Breast epithelium (tissue), 3 donors: Measurements from ENCODE around the gene DSG4.

Experiments
- POLR2A ChIP-seq: fragments of 450-650 bp; IDR thresholded peaks from one replicate; pipeline ENCODE4 v1.6.1; 2016; ENCODE audit warnings: antibody characterized with exemption, mild to moderate bottlenecking, moderate library complexity
- TF ChIP-seq, protein P1 (sequence below), 3 donors: fragments of 450-650 bp; IDR thresholded peaks; one replicate each; pipeline ENCODE4 v1.5.1; 2016 to 2017; ENCODE audit warnings: antibody characterized with exemption in 3 of 3, mild to moderate bottlenecking in 3 of 3, moderate library complexity in 3 of 3

DNA sequence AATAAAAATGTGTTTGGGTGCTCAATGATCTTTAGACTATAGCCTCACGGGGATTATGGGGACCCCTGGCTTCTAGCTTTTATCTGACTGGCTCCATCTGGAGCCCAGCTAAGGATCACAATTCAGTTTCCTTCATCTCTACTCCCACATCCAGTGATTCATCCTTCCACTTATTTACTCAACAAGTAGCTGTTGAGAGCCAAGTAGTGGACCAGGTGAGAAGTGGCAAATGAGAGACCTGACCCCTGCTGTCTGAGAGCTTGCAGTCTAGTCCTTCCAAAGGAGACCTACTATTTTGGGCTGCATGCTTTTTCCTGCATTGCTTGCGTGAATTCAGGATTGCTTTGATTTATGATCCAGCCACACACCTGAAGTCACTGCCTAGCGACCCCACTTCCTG is 60.2 kb downstream of the DSG4 start:
- TF ChIP-seq POLR2A, result no peak
- TF ChIP-seq, protein P1, sequence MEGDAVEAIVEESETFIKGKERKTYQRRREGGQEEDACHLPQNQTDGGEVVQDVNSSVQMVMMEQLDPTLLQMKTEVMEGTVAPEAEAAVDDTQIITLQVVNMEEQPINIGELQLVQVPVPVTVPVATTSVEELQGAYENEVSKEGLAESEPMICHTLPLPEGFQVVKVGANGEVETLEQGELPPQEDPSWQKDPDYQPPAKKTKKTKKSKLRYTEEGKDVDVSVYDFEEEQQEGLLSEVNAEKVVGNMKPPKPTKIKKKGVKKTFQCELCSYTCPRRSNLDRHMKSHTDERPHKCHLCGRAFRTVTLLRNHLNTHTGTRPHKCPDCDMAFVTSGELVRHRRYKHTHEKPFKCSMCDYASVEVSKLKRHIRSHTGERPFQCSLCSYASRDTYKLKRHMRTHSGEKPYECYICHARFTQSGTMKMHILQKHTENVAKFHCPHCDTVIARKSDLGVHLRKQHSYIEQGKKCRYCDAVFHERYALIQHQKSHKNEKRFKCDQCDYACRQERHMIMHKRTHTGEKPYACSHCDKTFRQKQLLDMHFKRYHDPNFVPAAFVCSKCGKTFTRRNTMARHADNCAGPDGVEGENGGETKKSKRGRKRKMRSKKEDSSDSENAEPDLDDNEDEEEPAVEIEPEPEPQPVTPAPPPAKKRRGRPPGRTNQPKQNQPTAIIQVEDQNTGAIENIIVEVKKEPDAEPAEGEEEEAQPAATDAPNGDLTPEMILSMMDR (IDR thresholded peaks at IDR 0.05), result no peak
